GM12875 (cell line): ENCODE measurements around the gene TMC2.

ENCODE experiments used
- H3K4me3 ChIP-seq: one replicate; pipeline ENCODE4 v1.5.1; 2011; ENCODE audit warnings: low read depth, low read length, control low read depth
- CTCF ChIP-seq: IDR thresholded peaks from 2 replicates; pipeline ENCODE4 v1.5.1; 2011; ENCODE audit warnings: low read depth, mild to moderate bottlenecking, control low read depth, inconsistent platforms, low read length, moderate library complexity, borderline replicate concordance; ENCODE audit not compliant: insufficient read depth

Gene TMC2

GRCh38 chr20:2509794-2510193 lies 26.6 kb upstream of the TMC2 start:
- H3K4me3 ChIP-seq = no peak overlapping the region
- no peak for TF ChIP-seq CTCF

GRCh38 chr20:2515203-2515602 lies 21.2 kb upstream of the TMC2 start:
- TF ChIP-seq CTCF = no peak

GRCh38 chr20:2516399-2516798 lies 20.0 kb upstream of the TMC2 start:
- no peak overlapping the region for H3K4me3 ChIP-seq
- no peak for TF ChIP-seq CTCF

More at GRCh38 chr20:2515203-2515602, 21.2 kb upstream of the TMC2 start:
- no peak overlapping the region for H3K4me3 ChIP-seq

- no peak overlapping the region for H3K4me3 ChIP-seq
- no peak for TF ChIP-seq CTCF
These were observed 18.3 kb upstream of the TMC2 start for GRCh38 chr20:2518096-2518495.

GRCh38 chr20:2518558-2518957 lies 17.8 kb upstream of the TMC2 start:
- no peak overlapping the region for H3K4me3 ChIP-seq
- no peak for TF ChIP-seq CTCF

- H3K4me3 ChIP-seq = no peak overlapping the region
- TF ChIP-seq CTCF = no peak
These were observed 17.1 kb upstream of the TMC2 start for GRCh38 chr20:2519115-2519809.

GRCh38 chr20:2520617-2521016 lies 15.8 kb upstream of the TMC2 start:
- TF ChIP-seq CTCF = no peak
- no peak overlapping the region for H3K4me3 ChIP-seq
